Uterus (tissue), 4 donors: Measurements from ENCODE around the gene ARGLU1. TPM values are rescaled to one million over a fixed set of nuclear protein-coding genes. Genes with fewer than 3 reads are reported as not detected.

Experiments used
- DNase-seq, 2 donors: peaks; one replicate each; pipeline ENCODE4 v3.0.0-alpha.2; 2019 to 2020
- H3K27ac ChIP-seq, 2 donors: fragments of 200-600 bp; sonication (generic); 1 replicate in 1 of 2; 2 replicates in 1 of 2; pipeline ENCODE4 v1.5.1; 2016 to 2018
- H3K27me3 ChIP-seq, 2 donors: fragments of 200-600 bp; sonication (generic); one replicate each; pipeline ENCODE4 v1.5.1; 2018 to 2019; ENCODE audit warnings: control low read depth in 1 of 2
- H3K36me3 ChIP-seq, 2 donors: fragments of 200-600 bp; sonication (generic); one replicate each; pipeline ENCODE4 v1.5.1; 2019; ENCODE audit warnings: control low read depth in 1 of 2
- H3K4me1 ChIP-seq, 2 donors: fragments of 200-600 bp; sonication (generic); one replicate each; pipeline ENCODE4 v1.5.1; 2018 to 2019; ENCODE audit warnings: control low read depth in 1 of 2
- H3K4me3 ChIP-seq, 2 donors: fragments of 200-600 bp; sonication (generic); 1 replicate in 1 of 2; 2 replicates in 1 of 2; pipeline ENCODE4 v1.5.1; 2018 to 2019; ENCODE audit warnings: mild to moderate bottlenecking in 1 of 2
- H3K9me3 ChIP-seq, 2 donors: fragments of 200-600 bp; sonication (generic); one replicate each; pipeline ENCODE4 v1.5.1; 2019; ENCODE audit warnings: control low read depth in 1 of 2
- POLR2A ChIP-seq, 2 donors: fragments of 450-650 bp; IDR thresholded peaks; one replicate each; pipeline ENCODE4 v1.6.1; 2016; ENCODE audit warnings: antibody characterized with exemption in 2 of 2, mild to moderate bottlenecking in 1 of 2, moderate library complexity in 1 of 2
- intact Hi-C: fragments of 100-400 bp; cut with DNase I; formaldehyde crosslinking; loops from one replicate; pipeline ENCODE4 v1.15.1; 2023; ENCODE audit warnings: low total_unique reads
- total RNA-seq, 4 donors: library from RNA; depleted of rRNA in 3 of 4; stranded (reverse); fragments of >200 nt in 3 of 4; gene quantifications; one replicate each; pipeline versions ENCODE4 v1.1.0 to v1.2.4, GENCODE V29; 2014 to 2023
- TF ChIP-seq, protein P1 (sequence below), 4 experiments: fragments of 200-600 bp in 2 of 4; fragments of 450-650 bp in 2 of 4; sonication (generic) in 2 of 4; IDR thresholded peaks; one replicate each; pipeline ENCODE4 v1.5.1; 2016 to 2019; ENCODE audit warnings: antibody characterized with exemption in 4 of 4, mild to moderate bottlenecking in 2 of 4, moderate library complexity in 1 of 4
- donor health status: DM: yes; HTN: yes; CAD: no.

Gene ARGLU1
- total RNA-seq, 4 donors from 2014 or later: 91.5 to 162 (median 135) TPM

DNA sequence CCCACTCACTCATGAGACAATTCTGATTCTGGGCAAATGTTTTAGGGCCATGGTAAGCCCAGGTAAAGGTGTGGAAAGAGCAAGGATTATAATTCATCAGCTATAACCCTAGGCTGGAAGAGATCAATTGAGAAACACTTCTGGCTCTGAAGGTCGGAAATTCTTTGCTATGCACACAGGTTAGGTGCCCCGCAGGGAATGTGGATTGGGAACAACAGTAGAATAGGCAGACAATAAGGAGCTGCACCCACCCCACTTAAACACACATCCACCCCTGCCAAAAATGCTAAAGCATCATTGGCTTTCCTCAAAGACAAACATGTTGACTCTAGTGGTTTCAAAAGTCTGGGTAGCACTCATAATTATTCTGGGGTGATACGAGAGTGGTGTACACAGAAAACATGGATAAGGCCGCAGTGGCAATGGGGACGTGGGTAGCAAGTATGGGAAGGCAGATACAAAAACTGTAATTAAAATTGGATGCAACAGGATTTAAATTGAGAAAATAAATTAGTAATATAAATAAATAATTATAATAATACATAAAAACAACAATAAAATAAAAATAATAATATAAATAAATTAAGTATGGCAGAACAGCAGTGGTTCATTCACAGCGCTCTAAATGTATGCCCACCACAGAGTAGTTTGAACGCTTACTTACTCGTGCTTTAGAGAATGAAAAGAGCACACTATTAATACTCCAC, 41.0 kb downstream of the ARGLU1 start:
- no peaks in the 10 kb centered on the region for H3K36me3 ChIP-seq
- intact Hi-C loops: no loop called here
- DNase-seq: no peak
- H3K4me3 ChIP-seq: no peak overlapping the region
- no peaks in the 10 kb centered on the region for H3K9me3 ChIP-seq
- no peaks in the 10 kb centered on the region for H3K4me1 ChIP-seq
- H3K27ac ChIP-seq: no peak overlapping the region
- H3K27me3 ChIP-seq: no peaks in the 10 kb centered on the region
- TF ChIP-seq, protein P1, sequence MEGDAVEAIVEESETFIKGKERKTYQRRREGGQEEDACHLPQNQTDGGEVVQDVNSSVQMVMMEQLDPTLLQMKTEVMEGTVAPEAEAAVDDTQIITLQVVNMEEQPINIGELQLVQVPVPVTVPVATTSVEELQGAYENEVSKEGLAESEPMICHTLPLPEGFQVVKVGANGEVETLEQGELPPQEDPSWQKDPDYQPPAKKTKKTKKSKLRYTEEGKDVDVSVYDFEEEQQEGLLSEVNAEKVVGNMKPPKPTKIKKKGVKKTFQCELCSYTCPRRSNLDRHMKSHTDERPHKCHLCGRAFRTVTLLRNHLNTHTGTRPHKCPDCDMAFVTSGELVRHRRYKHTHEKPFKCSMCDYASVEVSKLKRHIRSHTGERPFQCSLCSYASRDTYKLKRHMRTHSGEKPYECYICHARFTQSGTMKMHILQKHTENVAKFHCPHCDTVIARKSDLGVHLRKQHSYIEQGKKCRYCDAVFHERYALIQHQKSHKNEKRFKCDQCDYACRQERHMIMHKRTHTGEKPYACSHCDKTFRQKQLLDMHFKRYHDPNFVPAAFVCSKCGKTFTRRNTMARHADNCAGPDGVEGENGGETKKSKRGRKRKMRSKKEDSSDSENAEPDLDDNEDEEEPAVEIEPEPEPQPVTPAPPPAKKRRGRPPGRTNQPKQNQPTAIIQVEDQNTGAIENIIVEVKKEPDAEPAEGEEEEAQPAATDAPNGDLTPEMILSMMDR (IDR thresholded peaks at IDR 0.05): no peak
- TF ChIP-seq POLR2A (IDR thresholded peaks at IDR 0.05): no peak

DNA sequence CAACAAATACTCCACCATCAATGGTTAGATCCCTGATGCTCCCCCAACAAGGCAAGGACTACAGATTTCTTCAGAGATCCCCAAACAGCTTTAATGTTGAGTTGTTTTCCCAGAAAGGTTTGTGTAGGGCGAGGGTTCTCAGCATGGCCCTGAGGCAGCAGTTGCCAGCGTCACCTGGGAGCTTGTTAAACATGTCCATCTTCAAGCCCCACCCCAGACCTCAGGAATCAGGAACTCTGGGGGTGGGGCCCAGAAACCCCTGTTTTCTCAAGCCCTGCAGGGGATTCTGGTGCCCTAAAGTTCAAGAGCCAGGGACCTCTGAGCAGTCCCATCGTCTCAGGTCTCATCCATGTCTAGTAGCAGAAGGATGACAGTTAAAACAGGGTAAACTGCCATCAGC, 42.1 kb downstream of the ARGLU1 start:
- DNase-seq: no peak
- intact Hi-C loops: no loop called here

DNA sequence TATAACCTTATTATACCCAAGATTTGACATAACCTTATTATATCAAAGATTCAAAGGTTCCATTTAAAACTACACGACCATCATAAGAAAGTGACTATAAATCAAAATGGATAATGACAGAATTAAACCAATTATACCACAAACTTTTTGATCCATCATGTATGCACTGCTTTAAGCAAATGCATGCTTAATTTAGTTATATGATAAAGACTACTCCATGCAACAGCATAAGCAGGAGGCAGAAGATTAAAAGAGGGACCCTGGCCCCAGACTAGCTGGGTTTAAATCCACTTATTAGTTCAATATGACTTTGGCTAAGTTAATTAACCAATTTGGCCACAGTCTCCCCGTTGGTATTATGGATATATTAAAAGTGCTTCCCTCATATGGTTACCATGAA, 43.8 kb downstream of the ARGLU1 start:
- Histone ChIP-seq H3K9me3 (no peaks in the 10 kb centered on the region), H3K27me3 (no peaks in the 10 kb centered on the region), H3K27ac (no peak overlapping the region), H3K4me3 (no peak overlapping the region), H3K4me1 (no peaks in the 10 kb centered on the region), H3K36me3 (no peaks in the 10 kb centered on the region)
- intact Hi-C loops: no loop called here
- TF ChIP-seq, protein P1 (IDR thresholded peaks at IDR 0.05): no peak
- no peak for TF ChIP-seq POLR2A (IDR thresholded peaks at IDR 0.05)
- no peak for DNase-seq

More for the DNA sequence above, 42.1 kb downstream of the ARGLU1 start:
- Histone ChIP-seq H3K36me3 (no peaks in the 10 kb centered on the region), H3K4me1 (no peaks in the 10 kb centered on the region), H3K27me3 (no peaks in the 10 kb centered on the region), H3K27ac (no peak overlapping the region), H3K9me3 (no peaks in the 10 kb centered on the region), H3K4me3 (no peak overlapping the region)
- no peak for TF ChIP-seq POLR2A (IDR thresholded peaks at IDR 0.05)
- TF ChIP-seq, protein P1 (IDR thresholded peaks at IDR 0.05): no peak

DNA sequence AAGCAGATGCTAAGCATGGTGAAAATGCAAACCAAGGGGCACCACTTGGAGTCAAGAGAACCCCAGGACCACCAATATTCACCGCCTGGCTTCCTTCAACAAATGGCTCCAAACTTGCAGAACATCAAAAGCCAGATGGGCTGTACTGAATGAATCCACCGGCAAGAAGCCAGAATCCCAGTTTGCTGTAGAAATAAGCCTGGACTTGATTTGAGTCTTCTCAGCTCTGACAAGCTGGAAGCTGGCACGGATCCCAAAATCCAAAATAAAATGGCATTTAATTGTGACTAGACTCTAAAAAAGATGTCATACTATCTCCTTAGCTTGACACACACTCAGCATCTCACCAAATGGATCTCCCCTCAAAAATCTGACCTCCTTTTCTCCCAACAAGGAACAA, 44.4 kb downstream of the ARGLU1 start:
- no peaks in the 10 kb centered on the region for H3K9me3 ChIP-seq
- TF ChIP-seq POLR2A (IDR thresholded peaks at IDR 0.05): no peak
- TF ChIP-seq, protein P1 (IDR thresholded peaks at IDR 0.05): no peak
- H3K36me3 ChIP-seq: no peaks in the 10 kb centered on the region
- no peak overlapping the region for H3K27ac ChIP-seq
- H3K4me3 ChIP-seq: no peak overlapping the region
- intact Hi-C loops: no loop called here
- H3K27me3 ChIP-seq: no peaks in the 10 kb centered on the region
- no peak for DNase-seq
- no peaks in the 10 kb centered on the region for H3K4me1 ChIP-seq

DNA sequence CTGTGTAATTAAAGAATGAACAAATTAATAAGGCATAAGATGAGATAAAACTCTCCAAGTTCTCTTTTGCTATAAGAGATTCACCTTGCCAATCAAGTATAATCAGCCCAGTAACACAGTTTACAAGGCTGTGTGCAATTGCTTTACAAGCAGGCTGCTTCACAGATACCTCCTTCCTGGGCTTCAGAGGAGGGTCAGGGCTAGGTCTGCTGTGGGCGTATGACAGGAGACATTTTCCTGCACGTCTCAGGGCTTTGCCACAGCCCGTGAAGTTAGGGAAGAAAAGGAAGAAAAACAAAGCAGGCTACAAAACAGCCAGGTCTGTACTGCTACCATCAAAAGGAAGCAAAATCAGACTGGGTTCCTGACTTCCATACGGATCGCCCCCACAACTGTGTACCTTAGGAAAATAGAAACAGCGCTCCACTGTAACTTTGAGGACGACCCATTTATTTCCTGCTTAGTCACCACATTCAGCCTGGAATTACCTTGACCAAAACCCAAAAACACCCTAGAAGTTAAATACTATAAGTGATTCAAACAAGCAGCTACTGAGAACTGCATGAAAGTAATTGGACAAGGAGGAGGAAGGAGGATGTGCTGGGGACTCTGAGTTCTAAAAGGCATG, 44.9 kb downstream of the ARGLU1 start:
- intact Hi-C loops: no loop called here
- H3K4me3 ChIP-seq: no peak overlapping the region
- peak overlapping the region in 1 of 2 donors; percentile 32 for H3K27ac ChIP-seq
- no peak for TF ChIP-seq POLR2A (IDR thresholded peaks at IDR 0.05)
- TF ChIP-seq, protein P1 (IDR thresholded peaks at IDR 0.05): no peak
- no peaks in the 10 kb centered on the region for H3K36me3 ChIP-seq
- H3K27me3 ChIP-seq: no peaks in the 10 kb centered on the region
- DNase-seq: no peak
- H3K9me3 ChIP-seq: no peaks in the 10 kb centered on the region
- no peaks in the 10 kb centered on the region for H3K4me1 ChIP-seq
